ENCODE data around the gene GPT2.

DNA sequence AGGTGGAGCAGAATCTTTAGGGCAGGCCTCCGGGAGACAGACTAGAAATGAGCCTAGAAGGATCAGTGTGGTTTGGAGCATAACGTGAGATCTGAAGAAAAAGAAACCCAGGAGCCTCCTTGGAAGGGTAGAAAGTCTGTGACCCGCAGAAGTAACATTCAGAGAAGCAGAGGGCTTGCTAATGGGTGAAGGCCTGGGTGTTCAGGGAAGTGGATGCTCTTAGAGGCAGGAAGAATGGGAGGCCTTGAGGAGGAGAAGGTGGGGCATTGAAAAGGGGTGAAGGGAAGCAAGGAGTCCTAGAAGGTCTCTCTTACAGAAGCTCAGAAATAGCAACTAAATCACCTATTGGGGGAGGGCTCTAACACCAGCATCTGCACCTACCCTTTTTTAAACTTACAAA lies 20.3 kb downstream of the GPT2 start:
- no peak for TF ChIP-seq POLR2A (IDR thresholded peaks at IDR 0.05; ENCODE audit: low read depth, low read length)
- no peak for TF ChIP-seq POLR2AphosphoS5 (IDR thresholded peaks at IDR 0.05; ENCODE audit: low read depth, low read length)
- no peak for TF ChIP-seq TAF1 (IDR thresholded peaks at IDR 0.05; ENCODE audit: low read depth, low read length)
- TF ChIP-seq SPI1 (IDR thresholded peaks at IDR 0.05; ENCODE audit: low read depth, low read length), result no peak
- no peak for TF ChIP-seq PAX5 (IDR thresholded peaks at IDR 0.05; ENCODE audit: insufficient read depth, low read length, severe bottlenecking)
- TF ChIP-seq POU2F2 (IDR thresholded peaks at IDR 0.05; ENCODE audit: low read depth, low read length), result no peak

Data from GM12891 (cell line).